ENCODE measurements around the gene NHLRC2.
"Not testable (repeated sequence)": the region's sequence is repeated elsewhere in the genome, so short reads cannot be mapped to it uniquely, and the experiment has no call there.

NHLRC2 gene, protein sequence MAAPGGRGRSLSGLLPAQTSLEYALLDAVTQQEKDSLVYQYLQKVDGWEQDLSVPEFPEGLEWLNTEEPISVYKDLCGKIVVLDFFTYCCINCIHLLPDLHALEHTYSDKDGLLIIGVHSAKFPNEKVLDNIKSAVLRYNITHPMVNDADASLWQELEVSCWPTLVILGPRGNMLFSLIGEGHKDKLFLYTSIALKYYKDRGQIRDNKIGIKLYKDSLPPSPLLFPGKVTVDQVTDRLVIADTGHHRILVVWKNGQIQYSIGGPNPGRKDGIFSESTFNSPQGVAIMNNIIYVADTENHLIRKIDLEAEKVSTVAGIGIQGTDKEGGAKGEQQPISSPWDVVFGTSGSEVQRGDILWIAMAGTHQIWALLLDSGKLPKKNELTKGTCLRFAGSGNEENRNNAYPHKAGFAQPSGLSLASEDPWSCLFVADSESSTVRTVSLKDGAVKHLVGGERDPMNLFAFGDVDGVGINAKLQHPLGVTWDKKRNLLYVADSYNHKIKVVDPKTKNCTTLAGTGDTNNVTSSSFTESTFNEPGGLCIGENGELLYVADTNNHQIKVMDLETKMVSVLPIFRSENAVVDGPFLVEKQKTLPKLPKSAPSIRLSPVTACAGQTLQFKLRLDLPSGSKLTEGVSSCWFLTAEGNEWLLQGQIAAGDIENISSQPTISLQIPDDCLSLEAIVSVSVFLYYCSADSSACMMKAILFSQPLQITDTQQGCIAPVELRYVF

DNA sequence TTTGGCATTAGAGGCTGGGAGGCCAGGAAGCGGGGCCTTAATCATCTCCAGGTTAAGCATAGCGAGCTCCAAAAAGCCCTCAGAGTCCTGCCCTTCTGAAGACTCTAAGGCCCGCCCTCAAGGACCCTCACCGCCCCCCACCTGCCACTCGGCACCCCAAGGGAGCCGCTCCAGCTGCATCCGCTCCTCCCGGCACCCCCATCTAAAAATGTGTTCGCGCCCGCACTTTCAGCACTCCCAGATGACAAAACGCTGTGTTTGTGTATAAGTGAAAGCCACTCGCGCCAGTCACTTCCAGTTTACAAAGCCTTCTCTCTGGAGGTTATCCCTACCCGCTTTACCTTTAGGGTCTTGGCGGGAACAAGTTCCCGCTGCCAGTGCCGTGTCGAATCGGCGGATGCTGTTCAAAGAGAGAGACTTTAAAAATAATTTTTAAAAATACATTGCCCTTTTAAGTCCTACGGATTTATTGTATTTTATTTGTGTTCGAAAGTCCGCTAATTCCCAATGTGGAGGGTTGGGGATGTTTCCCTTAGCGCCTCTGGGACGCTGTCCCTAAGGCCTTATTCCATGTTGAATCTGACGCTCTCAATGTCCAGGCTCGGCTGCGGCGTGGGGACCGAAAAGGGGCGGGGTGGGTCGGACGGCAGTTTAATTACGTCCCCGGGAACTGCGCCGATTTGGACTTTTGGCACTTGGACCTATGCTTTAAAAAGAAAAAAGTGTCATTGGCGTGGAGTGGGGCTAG lies at the start of gene NHLRC2, which contains the start of gene DCLRE1A:
TSS of gene NHLRC2 (plus strand) at position 649 of the 748 bp plus-strand sequence. CDS start 212 bp downstream, outside the sequence.
TSS of gene DCLRE1A (minus strand) at position 70 of the 748 bp plus-strand sequence. CDS start 900 bp downstream, outside the sequence.
- peak; percentile 82 for DNase-seq

DNA sequence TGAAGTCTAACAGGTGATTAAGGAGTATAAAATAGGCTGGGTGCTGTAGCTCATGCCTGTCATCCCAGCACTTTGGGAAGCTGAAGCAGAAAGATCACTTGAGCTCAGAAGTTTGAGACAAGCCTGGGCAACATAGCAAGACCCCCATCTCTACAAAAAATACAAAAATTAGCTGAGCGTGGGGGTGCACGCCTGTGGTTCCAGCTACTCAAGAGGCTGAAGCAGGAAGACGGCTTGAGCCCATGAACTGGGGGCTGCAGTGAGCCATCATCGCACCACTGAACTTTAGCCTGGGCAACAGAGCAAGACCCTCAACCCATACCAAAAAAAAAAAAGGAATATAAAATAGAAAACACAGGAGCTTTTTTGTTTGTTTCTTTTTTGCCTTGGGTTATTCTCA lies 48.0 kb upstream of the NHLRC2 start:
- no peak for DNase-seq

DNA sequence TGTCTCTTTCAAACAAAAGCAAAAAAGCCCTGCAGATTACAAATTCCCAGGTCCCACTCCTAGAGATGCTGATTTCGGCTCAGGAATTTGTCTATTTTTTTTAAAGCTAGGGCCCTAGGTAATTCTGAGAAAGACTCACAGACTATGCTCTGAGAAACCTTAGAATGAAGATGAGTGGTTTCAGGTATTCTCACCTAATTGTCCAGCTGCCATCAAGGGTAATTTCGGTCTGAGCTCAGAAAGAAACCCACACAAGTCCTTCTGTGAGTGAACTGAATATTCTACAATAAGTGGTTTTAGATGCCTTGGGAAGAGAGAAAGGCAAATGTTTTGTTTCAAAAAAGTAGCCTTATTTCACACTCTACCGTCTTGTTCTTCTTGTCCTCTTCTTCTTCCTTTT lies 46.3 kb upstream of the NHLRC2 start:
- DNase-seq = no peak

DNA sequence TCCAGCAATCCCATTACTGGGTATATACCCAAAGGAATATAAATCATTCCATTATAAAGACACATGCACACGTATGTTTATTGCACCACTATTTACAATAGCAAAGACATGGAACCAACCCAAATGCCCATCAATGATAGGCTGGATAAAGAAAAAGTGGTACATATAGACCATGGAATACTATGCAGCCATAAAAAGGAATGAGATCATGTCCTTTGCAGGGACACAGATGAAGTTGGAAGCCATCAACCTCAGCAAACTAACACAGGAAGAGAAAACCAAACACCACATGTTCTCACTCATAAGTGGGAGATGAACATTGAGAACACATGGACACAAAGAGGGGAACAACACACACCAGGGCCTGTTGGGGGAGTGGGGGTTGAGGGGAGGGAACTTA lies 39.8 kb upstream of the NHLRC2 start:
- DNase-seq = not testable (repeated sequence)

DNA sequence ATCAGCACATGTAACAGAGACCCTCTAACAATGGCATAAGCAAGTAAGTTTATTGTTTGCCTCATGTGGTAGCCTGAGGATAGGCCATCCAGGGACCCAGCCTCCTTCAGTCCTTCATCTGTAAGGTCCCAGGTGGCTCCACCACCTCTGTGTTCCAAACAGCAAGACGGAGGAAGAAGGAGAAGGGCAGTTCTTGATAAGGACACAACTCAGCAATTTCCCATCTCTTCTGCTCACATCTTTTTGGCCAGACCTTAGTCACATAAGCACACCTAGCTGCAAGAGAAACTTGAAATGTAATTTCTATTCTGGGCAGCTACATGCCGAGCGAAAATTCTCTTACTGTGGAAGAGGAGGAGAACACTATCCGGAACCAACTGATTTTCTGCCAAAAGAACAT lies 34.5 kb upstream of the NHLRC2 start:
- no peak for DNase-seq

DNA sequence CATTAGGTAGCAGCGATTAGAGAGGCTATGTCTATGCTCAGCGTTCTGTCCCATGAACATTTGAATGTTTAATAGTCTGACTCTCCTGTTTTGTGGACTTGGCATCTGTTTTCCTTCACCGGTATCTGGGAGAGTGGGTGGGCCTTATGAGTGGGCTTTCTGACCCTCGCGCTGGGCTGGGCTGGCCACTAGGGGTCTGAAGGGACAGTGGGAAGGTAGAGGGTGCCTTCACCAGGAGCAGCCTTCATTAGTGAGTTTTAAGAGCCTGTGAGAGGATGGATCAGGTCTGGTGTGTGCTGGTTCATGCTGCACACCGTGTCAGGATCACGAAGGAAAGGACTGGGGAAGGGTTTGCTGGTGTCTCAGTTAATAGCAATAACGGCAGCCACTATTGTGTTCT lies 34.0 kb upstream of the NHLRC2 start:
- DNase-seq = no peak

DNA sequence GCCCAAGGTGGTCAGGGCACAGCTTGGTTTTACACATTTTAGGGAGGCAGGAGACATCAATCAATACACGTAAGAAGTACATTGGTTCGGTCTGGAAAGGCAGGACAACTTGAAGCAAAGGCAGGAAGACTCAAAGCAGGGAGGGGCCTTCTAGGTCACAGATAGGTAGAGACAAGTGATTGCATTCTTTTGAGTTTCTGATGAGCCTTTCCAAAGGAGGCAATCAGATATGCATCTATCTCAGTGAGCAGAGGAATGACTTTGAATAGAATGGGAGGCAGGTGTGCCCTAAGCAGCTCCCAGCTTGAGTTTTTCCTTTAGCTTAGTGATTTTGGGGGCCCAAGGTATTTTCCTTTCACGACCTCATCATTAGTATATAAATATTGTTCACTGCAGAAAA lies 33.2 kb upstream of the NHLRC2 start:
- not testable (repeated sequence) for DNase-seq

DNA sequence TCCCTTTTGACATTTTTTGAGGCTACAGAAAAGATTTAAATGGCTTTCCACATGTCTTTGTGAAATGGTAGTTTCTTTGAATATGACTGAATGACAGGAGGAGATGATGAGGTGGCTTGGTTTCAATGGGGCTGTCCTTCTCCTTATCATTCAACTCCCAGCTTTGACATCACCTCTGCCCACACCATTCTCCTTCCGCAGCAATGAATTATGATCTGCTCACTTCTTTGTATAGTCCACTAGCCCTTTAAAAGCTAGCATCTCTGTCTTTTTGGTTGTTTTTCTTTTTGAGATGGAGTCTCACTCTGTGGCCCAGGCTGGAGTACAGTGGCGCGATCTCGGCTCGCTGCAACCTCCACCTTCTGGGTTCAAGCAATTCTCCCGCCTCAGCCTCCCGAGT lies 32.3 kb upstream of the NHLRC2 start:
- no peak for DNase-seq

DNA sequence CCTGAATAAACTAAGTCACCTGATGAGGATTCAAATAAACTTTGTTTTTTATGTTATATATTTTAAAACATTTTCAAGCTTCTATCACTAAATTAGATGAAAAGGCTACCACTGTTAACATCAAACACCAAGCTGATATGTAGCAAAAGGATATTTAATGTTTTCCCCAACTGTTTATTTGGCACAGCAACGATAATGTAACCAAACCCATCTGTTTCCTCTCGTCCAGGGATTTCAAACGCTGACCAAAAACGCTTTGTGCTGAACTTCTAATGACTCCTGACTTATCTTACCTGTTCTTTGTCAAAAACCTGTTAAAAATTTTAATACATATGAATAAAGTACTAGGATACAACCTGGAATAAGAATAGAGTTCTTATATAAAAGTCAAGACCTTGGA lies 31.1 kb upstream of the NHLRC2 start:
- DNase-seq = no peak

DNA sequence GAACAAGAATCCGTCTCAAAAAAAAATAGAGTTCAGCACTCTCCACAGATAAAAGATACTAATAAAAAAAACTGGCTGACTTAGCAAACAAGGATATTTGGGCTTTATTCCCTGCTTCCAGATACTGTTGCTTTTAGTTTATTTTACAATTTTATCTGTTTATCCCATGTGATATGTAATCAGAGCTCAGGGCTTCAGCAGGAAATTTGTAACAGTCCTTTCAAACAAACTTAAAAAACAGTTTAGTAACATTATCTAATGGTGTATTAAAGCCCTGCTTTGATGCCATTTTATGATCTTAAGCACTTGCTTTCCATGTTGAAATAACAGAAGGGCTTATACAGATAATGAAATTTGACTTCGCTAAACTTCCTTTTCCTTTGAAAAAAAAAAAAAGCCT lies 28.7 kb upstream of the NHLRC2 start:
- no peak for DNase-seq

DNA sequence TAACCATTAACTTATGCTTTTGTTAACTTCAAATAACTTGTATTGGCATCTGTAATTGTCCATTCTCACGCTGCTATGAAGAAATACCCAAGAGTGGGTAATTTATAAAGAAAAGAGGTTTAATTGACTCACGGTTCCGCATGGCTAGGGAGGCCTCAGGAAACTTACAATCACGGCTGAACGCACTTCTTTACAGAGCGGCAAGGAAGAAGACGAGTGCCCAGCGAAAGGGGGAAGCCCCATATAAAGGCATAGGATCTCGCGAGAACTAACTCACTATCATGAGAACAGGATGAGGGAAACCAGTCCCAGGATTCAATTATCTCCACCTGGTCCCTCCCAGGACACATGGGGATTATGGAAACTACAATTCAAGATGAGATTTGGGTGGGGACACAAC lies 25.9 kb upstream of the NHLRC2 start:
- DNase-seq = not testable (repeated sequence)

DNA sequence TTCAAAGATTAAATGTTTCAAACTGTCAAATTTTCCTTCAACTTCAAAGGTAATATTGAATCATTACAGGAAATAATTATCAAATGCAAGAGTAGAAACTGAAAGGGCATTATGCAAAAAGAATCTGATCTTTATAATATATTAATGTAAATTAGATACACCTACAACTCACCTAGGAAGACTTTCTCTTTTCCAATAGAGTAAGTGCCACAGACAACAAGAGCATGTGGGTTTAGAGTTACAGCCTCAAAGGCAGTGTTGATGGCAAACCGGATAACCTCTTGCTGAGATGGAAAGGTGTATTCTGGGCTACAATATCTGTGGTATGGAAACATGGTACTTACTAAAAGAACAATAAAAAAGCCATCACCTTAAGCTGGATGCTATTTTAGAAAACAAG lies 12.3 kb upstream of the NHLRC2 start:
- no peak for DNase-seq

DNA sequence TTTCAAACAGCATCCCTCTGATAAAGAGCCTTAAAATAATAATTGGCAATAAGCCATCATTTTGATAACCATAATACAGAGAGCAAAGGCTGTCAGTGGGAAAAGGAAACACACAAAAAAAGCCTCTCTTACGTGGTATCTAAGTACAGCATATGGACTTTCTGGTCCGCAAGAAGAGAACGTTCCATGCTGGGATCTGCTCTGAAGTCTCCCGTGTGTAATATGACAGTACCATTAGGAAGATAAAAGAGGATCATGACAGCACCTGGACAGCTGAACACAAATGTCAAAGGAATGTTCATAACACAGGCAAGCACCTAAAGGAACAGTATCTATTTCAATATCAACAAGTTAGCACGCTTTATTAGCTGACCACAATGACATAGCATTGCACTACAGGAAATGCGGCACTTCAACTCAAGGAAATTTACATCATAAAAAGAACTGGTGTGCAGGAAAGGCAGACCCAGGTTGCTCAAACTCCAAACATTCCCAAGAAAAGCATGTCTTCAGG lies 10.4 kb upstream of the NHLRC2 start:
- DNase-seq = no peak

DNA sequence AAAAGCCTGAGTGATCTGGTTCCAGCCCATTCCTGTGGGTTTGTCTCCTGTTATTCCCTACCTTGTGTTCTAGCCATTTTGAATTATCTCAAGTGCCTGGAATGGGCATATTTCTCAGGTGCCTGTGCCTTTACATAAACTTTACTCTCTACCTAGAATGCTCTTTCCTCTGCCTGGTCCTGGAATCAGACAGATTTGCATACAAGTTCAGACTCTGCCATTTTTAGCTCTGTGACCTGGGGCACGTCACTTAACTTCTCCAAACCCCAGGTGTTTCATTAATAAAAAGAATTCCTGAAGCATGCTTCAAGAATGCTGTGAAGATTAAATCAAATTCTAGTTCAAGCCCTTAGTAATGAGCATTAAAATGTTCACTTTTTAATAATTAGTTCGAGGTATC lies 8.4 kb upstream of the NHLRC2 start:
- no peak for DNase-seq

DNA sequence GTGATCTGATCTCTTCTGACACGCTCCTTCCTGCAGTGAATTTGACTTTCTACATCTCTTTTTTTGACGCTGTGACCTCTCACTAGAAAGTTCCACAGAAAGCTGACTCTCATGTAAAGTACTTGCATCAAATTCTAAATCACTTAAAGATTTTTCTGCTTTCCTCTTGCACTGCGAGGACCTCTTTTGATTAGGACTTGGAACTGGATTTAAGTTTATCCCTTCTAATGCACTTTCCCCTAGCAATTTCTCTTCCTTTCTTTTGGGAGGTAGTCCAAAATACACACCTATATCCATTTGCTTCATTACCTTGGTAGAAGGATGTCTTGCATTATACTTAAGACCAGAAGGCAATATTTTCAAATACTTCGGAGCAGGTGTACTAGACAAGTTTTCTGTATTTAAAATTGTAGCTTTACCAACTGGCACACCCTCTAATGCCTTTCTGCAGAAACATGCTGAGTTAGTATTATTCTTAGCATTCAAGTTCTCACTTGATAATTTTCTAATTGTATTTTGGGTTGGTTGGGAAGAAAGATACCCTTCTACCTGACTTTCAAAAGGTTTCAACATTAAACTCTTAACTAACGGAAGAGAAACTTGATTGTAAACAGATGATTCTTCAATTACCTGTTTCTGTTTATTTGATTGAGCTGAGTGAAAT lies 5.2 kb upstream of the NHLRC2 start:
- no peak for DNase-seq

DNA sequence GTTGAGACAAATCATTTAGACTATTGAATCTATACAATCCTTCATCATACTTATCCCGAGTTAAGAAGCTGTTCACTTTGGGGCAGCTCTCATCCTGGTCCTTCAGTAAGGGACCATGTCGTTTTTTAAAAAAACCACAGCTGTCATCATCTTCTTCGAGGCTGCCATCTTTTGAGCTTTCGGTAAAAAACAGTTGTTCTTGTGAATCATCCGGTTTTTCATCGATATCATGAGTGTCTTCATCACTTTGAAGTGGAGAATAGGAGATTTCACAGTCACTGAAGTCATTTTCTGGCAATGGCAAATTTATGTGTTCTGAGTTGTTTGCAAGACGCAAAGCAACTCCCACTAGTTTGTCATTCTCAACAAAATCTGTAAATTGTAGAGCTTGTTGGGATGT lies 4.5 kb upstream of the NHLRC2 start:
- no peak for DNase-seq

DNA sequence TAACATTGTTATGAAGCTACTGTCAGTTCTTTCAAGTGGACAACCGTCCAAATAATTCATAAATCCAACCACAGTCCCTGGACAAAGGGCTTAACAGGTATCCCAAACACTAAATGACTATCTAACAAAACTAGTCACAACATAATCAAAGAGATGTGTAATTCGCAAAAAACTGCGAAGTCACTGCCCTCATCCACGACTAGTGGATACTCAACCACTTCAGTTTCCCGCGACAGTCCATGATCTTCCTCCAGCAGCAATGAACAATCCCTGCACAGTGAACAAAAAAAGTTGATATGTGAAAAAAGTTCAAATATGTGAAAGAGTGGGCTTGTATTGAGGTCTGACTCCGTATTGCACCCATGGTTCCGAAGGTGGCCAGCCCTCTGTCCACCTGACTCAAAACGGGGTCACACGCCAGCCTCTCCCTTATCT lies 866 bp upstream of the NHLRC2 start:
- DNase-seq = no peak

DNA sequence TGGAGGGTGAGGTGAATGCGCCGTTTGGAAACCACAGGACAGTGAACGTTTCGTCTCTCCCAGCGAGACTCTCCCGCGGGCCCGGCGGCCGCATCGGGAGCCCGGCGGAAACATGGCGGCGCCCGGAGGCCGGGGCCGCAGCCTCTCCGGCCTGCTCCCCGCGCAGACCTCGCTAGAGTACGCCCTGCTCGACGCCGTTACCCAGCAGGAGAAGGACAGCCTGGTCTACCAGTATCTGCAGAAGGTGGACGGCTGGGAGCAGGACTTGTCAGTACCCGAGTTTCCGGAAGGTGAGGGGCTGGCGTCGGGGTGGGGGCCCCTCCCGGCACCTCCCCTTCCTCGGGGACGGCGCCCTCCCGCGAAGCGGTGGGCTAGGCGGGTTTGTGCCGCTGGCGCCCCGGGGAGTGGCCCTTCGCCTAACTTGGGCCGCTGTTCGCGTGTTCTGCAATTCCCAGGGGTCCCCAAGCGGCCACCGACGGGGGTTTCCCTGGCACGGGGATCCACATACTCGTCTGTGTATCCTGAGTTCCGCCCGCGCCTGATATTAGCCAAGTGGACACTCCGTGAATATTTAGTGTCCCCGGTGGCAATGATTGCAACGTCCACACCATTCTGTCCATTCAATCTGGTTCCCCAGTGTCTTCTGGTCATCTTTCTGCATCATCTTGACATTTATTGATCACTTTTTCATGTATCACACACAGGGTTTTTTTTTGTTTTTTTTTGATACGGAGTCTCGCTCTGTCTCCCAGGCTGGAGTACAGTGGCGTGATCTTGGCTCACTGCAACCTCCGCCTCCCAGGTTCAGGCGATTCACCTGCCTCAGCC lies 514 bp downstream of the NHLRC2 start:
- DNase-seq = no peak

DNA sequence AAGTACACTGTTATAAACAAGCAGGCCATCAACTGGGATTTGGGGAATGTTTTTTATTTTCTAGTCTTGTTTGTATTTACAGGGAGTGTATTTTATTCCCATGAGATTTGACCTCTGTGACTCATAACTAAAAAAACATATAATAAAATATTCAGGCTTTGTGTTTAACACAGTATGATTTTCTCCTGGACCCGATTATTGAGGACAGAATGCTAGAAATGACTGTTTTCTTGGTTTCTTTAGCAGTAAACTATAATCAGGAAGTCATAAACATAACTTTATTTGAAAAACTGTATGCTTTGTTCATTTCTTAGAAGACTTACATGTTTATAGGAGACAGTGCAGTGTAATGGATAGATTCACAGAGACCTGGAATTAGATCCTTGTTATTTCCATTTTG lies 2.1 kb downstream of the NHLRC2 start:
- no peak for DNase-seq

DNA sequence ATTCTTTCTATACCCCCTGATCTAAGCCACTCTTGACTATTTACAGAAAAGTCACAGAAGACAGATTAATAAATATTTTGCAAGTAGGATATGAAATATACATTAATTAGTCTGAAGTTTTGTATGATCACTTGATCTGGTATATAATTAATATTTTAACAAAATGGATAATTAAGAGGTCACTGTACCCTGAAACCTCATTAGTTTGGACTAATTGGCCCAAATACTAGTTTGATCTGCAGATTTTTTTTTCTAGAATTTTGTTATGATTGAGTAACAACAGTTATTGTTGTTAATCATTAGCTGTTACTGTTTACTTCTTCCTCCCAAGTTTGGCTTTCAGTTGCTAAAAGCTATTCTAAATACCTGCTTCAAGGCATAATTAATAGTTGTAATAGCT lies 2.7 kb downstream of the NHLRC2 start:
- DNase-seq = no peak

DNA sequence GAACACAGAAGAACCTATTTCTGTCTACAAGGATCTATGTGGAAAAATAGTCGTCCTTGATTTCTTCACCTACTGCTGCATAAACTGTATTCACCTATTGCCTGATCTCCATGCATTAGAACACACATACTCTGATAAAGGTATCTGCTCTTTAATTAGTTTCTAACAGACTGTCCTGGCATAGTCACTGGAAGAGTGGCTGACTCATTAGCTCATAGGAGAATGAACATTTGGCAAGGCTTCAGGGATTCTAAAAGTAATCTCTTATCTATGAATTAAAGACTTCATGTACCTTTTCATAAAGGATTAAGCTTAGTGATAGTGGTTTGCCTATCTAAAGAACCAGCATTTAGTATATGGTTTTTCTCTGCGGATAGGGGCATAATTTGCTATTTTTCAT lies 4.1 kb downstream of the NHLRC2 start:
- DNase-seq = no peak

DNA sequence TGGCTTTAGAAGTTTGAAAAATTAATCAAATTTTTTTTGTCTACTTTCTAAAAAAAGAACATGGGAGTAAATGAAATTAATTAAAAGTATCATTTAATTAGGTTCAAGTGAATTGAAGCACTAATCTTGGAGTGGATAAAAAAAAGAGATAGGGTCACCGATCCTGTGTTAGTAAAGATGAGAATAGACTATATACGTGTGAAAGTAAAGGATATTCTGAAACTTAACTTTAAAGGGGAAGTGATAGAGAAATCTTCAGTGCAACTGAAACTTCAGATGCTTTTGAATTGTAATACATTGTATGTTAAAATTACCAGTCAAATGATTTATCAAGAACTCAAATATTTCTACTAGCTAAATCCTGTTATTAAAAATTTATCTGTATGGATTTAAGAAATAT lies 4.8 kb downstream of the NHLRC2 start:
- DNase-seq = no peak

All from SHP77 treated with DMSO at 0.1 percent for 48 hours (cell line).